HepG2 (cell line): ENCODE results near the gene POLR3F. TPM values are rescaled to one million over a fixed set of nuclear protein-coding genes. Genes with fewer than 3 reads are reported as not detected.

Experiments
- ATAC-seq: fragments of 200-7000 bp; cut with Tn5 transposase; 3 replicates; pipeline ENCODE4 v1.9.1; 2020; ENCODE audit warnings: mild to moderate bottlenecking, moderate library complexity
- BruUV-seq: library from RNA; stranded (reverse); fragments of 400-500 nt; replicated peaks from 2 replicates; lab custom pipeline; 2021; lab: Mats Ljungman, UMichigan
- CTCF ChIA-PET: fragments of 300-600 bp; formaldehyde crosslinking; extraction: SDS; loops from one replicate; lab custom pipeline; 2021; ENCODE audit warnings: low total read pairs, inconsistent platforms, low intra/inter-chr PET ratio; lab: Yijun Ruan, JAX
- POLR2A ChIA-PET: fragments of 350-600 bp; sonication (Branson Sonifier 250); formaldehyde crosslinking; loops from one replicate; lab custom pipeline; 2020; ENCODE audit warnings: antibody characterized with exemption, inconsistent platforms; lab: Yijun Ruan, JAX
- DNase-seq: peaks from one replicate; pipeline ENCODE4 v3.0.0-alpha.2; 2015; ENCODE audit warnings: low spot score
- FAIRE-seq: peaks from 3 replicates; lab custom pipeline; 2011; peaks lifted over from hg19 to GRCh38; lab: Jason Lieb, UNC
- H2AFZ ChIP-seq: one replicate; pipeline ENCODE4 v1.6.1; 2011; ENCODE audit warnings: low read length, inconsistent platforms
- H3K27ac ChIP-seq: fragments of 300-600 bp; 3 replicates; pipeline ENCODE4 v1.8.0; 2011; ENCODE audit warnings: mixed run types, mild to moderate bottlenecking, mixed read lengths, low read length, inconsistent platforms; ENCODE audit not compliant: insufficient read depth; ENCODE audit errors: extremely low read length
- H3K27me3 ChIP-seq, 2 experiments: fragments of 200-600 bp in 1 of 2; 2 replicates in 1 of 2; 3 replicates in 1 of 2; pipeline versions ENCODE4 v1.6.0 to v1.8.0; 2011; ENCODE audit warnings: low read length in 2 of 2, mild to moderate bottlenecking in 2 of 2, moderate library complexity in 2 of 2, inconsistent platforms in 1 of 2; ENCODE audit not compliant: insufficient read depth in 2 of 2, control insufficient read depth in 1 of 2
- H3K36me3 ChIP-seq, 2 experiments: fragments of 200-600 bp in 1 of 2; replicated peaks in 1 of 2; 2 replicates in 1 of 2; 3 replicates in 1 of 2; pipeline versions ENCODE4 v1.5.1 to v1.8.0; 2011; ENCODE audit warnings: low read length in 2 of 2, inconsistent platforms in 1 of 2; ENCODE audit not compliant: insufficient read depth in 2 of 2, control insufficient read depth in 1 of 2
- H3K4me1 ChIP-seq: 2 replicates; pipeline ENCODE4 v1.5.1; 2012; ENCODE audit warnings: low read length, inconsistent platforms; ENCODE audit not compliant: insufficient read depth
- H3K4me2 ChIP-seq: 2 replicates; pipeline ENCODE4 v1.6.0; 2011; ENCODE audit warnings: low read depth, low read length, inconsistent platforms
- H3K4me3 ChIP-seq, 3 experiments: fragments of 200-600 bp in 1 of 3; sonication (generic), shearing (Covaris generic) in 1 of 3; replicated peaks in 1 of 3; 2 replicates each; pipeline ENCODE4 v1.5.1; 2011 to 2016; ENCODE audit warnings: low read length in 3 of 3, inconsistent platforms in 2 of 3, low read depth in 2 of 3, mild to moderate bottlenecking in 2 of 3, control low read depth in 1 of 3, mixed read lengths in 1 of 3; ENCODE audit not compliant: insufficient read depth in 1 of 3
- H3K79me2 ChIP-seq: one replicate; pipeline ENCODE4 v1.6.1; 2011; ENCODE audit warnings: low read length, inconsistent platforms; ENCODE audit not compliant: insufficient read depth
- H3K9ac ChIP-seq: 2 replicates; pipeline ENCODE4 v1.6.0; 2011; ENCODE audit warnings: mild to moderate bottlenecking, low read depth, low read length, inconsistent platforms; ENCODE audit not compliant: insufficient read depth
- H3K9me3 ChIP-seq: 2 replicates; pipeline ENCODE4 v1.5.1; 2012; ENCODE audit warnings: mild to moderate bottlenecking, low read length
- H4K20me1 ChIP-seq: 2 replicates; pipeline ENCODE4 v1.6.0; 2011; ENCODE audit warnings: inconsistent platforms, mild to moderate bottlenecking, low read length, moderate library complexity; ENCODE audit not compliant: insufficient read depth
- AGO2 ChIP-seq: fragments of 200-400 bp; formaldehyde crosslinking; optimal IDR thresholded peaks from 2 replicates; pipeline ENCODE3; 2017; ENCODE audit warnings: mild to moderate bottlenecking, low read depth, low read length, moderate library complexity
- CBX1 ChIP-seq: IDR thresholded peaks from one replicate; pipeline ENCODE4 v1.6.1; 2016; ENCODE audit warnings: antibody characterized with exemption, low read depth
- GTF2F1 ChIP-seq: fragments of 150-350 bp; IDR thresholded peaks from 2 replicates; pipeline ENCODE4 v1.6.1; 2014; ENCODE audit warnings: low read length
- KMT2A ChIP-seq: sonication (generic); formaldehyde crosslinking; IDR thresholded peaks from 2 replicates; pipeline ENCODE4 v1.4.0; 2020; ENCODE audit warnings: missing genetic modification reagents
- SKI ChIP-seq: fragments of 450-650 bp; IDR thresholded peaks from one replicate; pipeline ENCODE4 v1.6.1; 2018; ENCODE audit warnings: mild to moderate bottlenecking; ENCODE audit not compliant: partially characterized antibody
- ZNF780A ChIP-seq: sonication (generic); formaldehyde crosslinking; IDR thresholded peaks from 2 replicates; pipeline ENCODE4 v1.8.0; 2022; ENCODE audit warnings: mild to moderate bottlenecking, missing genetic modification reagents, moderate library complexity
- WGBS: methylation state at CpG from one replicate; pipeline ENCODE4 v1.1.6; 2017; ENCODE audit warnings: low lambda C conversion rate; 5-methylcytosine and 5-hydroxymethylcytosine counted together
- in situ Hi-C: cut with HindIII; loops from 2 replicates; pipeline ENCODE4 v1.10.0; 2017; ENCODE audit warnings: low pct_unique_long_range_greater_than_20kb; ENCODE audit not compliant: extremely low pct_ligation_motif_present
- intact Hi-C: fragments of 100-400 bp; cut with micrococcal nuclease; formaldehyde crosslinking; loops from one replicate; pipeline ENCODE4 v1.10.0; 2022; ENCODE audit not compliant: unreplicated experiment
- polyA plus RNA-seq, 8 experiments: library from polyadenylated mRNA; depleted of rRNA in 3 of 8; stranded (reverse) in 7 of 8; unstranded in 1 of 8; fragments of >200 nt; fragmentation: Illumina TruSeq in 4 of 8; extraction: Trizol in 4 of 8; gene quantifications; 2 replicates each; pipeline versions ENCODE4 v1.2.1 to v1.2.3, GENCODE V29; 2011 to 2016; ENCODE audit warnings: low read depth in 4 of 8, missing spikeins in 1 of 8, mixed read lengths in 1 of 8; ENCODE audit not compliant: insufficient read depth in 1 of 8
- total RNA-seq, 5 experiments: library from RNA; depleted of rRNA; stranded (reverse); fragments of >200 nt; fragmentation: Illumina TruSeq; extraction: Trizol; gene quantifications; 2 replicates each; pipeline ENCODE4 v1.2.3, GENCODE V29; 2016; ENCODE audit warnings: low read depth in 1 of 5
- TF ChIP-seq, protein P1 (sequence below): IDR thresholded peaks from 2 replicates; pipeline ENCODE4 v1.6.1; 2016; ENCODE audit warnings: low read depth
- TF ChIP-seq, protein P2 (sequence below), 2 experiments: sonication (generic) in 1 of 2; formaldehyde crosslinking in 1 of 2; IDR thresholded peaks; 2 replicates each; pipeline versions ENCODE4 v1.4.0 to v1.6.1; 2016 to 2020; ENCODE audit warnings: borderline replicate concordance in 1 of 2, low read depth in 1 of 2, mild to moderate bottlenecking in 1 of 2, missing genetic modification reagents in 1 of 2

The POLR3F gene
- total and polyA plus RNA-seq, 2 of the 13 experiments (the other 11 are each of a cell fraction or from before 2014, with no cell fraction given), result 11.7 to 25.5 TPM

DNA sequence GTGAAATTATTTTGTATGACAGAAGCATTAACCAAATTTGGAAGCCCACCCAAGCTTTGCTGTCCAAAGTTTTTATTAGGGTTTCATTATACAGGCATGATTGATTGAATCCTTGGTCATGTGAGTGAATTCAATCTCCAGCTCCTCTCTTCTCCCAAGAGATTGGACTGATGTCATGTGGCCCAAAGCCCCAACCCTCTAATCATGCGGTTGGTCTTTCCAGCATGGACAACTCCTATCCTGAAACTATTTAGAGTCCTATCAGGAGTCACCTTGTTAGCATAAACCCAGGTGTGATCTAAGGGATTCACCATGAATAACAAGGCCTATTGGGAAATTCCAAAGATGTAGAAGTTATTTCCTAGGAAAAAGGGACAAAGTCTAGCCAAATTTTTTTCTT, 10.6 kb downstream of the POLR3F start:
- no peak for DNase-seq
- no TSS peak for BruUV-seq
- TF ChIP-seq AGO2 (no peak), KMT2A (no peak)
- TF ChIP-seq, protein P1, sequence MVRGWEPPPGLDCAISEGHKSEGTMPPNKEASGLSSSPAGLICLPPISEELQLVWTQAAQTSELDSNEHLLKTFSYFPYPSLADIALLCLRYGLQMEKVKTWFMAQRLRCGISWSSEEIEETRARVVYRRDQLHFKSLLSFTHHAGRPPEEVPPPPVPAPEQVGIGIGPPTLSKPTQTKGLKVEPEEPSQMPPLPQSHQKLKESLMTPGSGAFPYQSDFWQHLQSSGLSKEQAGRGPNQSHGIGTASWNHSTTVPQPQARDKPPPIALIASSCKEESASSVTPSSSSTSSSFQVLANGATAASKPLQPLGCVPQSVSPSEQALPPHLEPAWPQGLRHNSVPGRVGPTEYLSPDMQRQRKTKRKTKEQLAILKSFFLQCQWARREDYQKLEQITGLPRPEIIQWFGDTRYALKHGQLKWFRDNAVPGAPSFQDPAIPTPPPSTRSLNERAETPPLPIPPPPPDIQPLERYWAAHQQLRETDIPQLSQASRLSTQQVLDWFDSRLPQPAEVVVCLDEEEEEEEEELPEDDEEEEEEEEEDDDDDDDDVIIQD (CRISPR knock-in tag), result no peak
- H3K36me3 ChIP-seq, result peaks cover 21 to 66% of the 10 kb centered on the region in 2 experiments
- WGBS, result 93% methylated on average over 1 of the region's 1 CpG
- intact Hi-C loops (no loop called here), in situ Hi-C loops (no loop called here)
- no peaks in the 10 kb centered on the region for H3K79me2 ChIP-seq
- H4K20me1 ChIP-seq, result no peaks in the 10 kb centered on the region
- ChIA-PET CTCF (no interaction called here), POLR2A (interaction anchor here (1.5 to 3.1 kb wide), 4 partner anchors 11 to 107 kb away, joined by 5 to 15 read pairs (median 10); partner anchors contain the start of genes DZANK1, POLR3F, RBBP9 and SEC23B)
- no peaks in the 10 kb centered on the region for H3K27me3 ChIP-seq
- H3K27ac ChIP-seq, result no peak overlapping the region
- H3K9me3 ChIP-seq, result no peaks in the 10 kb centered on the region
- ATAC-seq, result no peak
- no peak overlapping the region for H3K4me3 ChIP-seq
- no peak for FAIRE-seq
- peaks cover 21% of the 10 kb centered on the region for H3K4me1 ChIP-seq
- no peak overlapping the region for H3K4me2 ChIP-seq
- H3K9ac ChIP-seq, result no peak overlapping the region
- H2AFZ ChIP-seq, result no peak overlapping the region

DNA sequence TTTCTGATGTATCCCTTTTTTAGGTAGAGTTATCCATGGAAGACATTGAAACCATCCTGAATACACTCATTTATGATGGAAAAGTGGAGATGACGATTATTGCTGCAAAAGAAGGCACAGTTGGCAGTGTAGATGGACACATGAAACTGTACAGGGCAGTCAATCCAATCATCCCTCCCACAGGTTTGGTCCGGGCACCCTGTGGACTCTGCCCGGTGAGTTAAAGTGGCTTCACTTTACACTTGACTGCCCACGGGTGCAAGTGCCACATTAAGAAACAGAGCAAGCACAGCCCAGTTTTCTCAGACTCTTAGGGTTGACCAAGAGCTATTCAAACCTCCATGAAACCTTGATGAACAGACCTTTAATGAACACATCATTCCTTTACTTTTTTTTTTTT, 14.4 kb downstream of the POLR3F start:
- Histone ChIP-seq H3K27me3 (no peaks in the 10 kb centered on the region), H3K79me2 (no peaks in the 10 kb centered on the region)
- TF ChIP-seq SKI (no peak), CBX1 (no peak), GTF2F1 (no peak), ZNF780A (CRISPR knock-in tag) (no peak)
- TF ChIP-seq, protein P2, sequence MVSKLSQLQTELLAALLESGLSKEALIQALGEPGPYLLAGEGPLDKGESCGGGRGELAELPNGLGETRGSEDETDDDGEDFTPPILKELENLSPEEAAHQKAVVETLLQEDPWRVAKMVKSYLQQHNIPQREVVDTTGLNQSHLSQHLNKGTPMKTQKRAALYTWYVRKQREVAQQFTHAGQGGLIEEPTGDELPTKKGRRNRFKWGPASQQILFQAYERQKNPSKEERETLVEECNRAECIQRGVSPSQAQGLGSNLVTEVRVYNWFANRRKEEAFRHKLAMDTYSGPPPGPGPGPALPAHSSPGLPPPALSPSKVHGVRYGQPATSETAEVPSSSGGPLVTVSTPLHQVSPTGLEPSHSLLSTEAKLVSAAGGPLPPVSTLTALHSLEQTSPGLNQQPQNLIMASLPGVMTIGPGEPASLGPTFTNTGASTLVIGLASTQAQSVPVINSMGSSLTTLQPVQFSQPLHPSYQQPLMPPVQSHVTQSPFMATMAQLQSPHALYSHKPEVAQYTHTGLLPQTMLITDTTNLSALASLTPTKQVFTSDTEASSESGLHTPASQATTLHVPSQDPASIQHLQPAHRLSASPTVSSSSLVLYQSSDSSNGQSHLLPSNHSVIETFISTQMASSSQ (IDR thresholded peaks at IDR 0.05; ENCODE audit: low read depth), result no peak
- TF ChIP-seq, protein P2 (CRISPR knock-in tag; IDR thresholded peaks at IDR 0.05; ENCODE audit: borderline replicate concordance), result no peak
- TF ChIP-seq, all 625 proteins: peak for 0
- no TSS peak for BruUV-seq
- ATAC-seq (no peak), DNase-seq (no peak), FAIRE-seq (no peak)
- H3K4me2 ChIP-seq, result no peak overlapping the region
- H3K9me3 ChIP-seq, result no peaks in the 10 kb centered on the region
- no peak overlapping the region for H3K9ac ChIP-seq
- in situ Hi-C loops, result no loop called here
- intact Hi-C loops, result no loop called here
- 98% methylated on average over 4 of the region's 4 CpGs for WGBS
- no peak overlapping the region for H2AFZ ChIP-seq
- no peaks in the 10 kb centered on the region for H4K20me1 ChIP-seq
- POLR2A ChIA-PET, result interaction anchor here (1.2 kb wide), 1 partner anchor 26 kb away, joined by 5 read pairs; the partner anchor contains the start of gene SEC23B
- H3K4me1 ChIP-seq, result peaks cover 15% of the 10 kb centered on the region
- H3K36me3 ChIP-seq, result peaks cover 24 to 66% of the 10 kb centered on the region in 2 experiments
- H3K4me3 ChIP-seq, result no peak overlapping the region
- no peak overlapping the region for H3K27ac ChIP-seq
- CTCF ChIA-PET, result no interaction called here
